Calu3 (cell line): ENCODE measurements around the gene LFNG. TPM values are rescaled to one million over a fixed set of nuclear protein-coding genes. Genes with fewer than 3 reads are reported as not detected.

Experiments used
- BruUV-seq: library from RNA; stranded (reverse); fragments of 400-500 nt; replicated peaks from 2 replicates; lab custom pipeline; 2021; lab: Mats Ljungman, UMichigan
- CTCF ChIA-PET: fragments of 300-600 bp; sonication (Branson Sonifier 250); formaldehyde crosslinking; loops from one replicate; lab custom pipeline; 2022; ENCODE audit warnings: antibody characterized with exemption; lab: Charles Lee
- DNase-seq: peaks from one replicate; pipeline ENCODE4 v3.0.0; 2022
- H3K27ac Mint-ChIP-seq: one replicate; pipeline ENCODE4 v1.8.0; 2022; ENCODE audit warnings: mixed read lengths; ENCODE audit not compliant: unreplicated experiment
- H3K27me3 Mint-ChIP-seq: one replicate; pipeline ENCODE4 v1.8.0; 2022; ENCODE audit warnings: mixed read lengths; ENCODE audit not compliant: unreplicated experiment
- H3K36me3 Mint-ChIP-seq: one replicate; pipeline ENCODE4 v1.8.0; 2022; ENCODE audit warnings: mild to moderate bottlenecking, moderate library complexity, mixed read lengths; ENCODE audit not compliant: insufficient read depth, unreplicated experiment
- H3K4me1 Mint-ChIP-seq: one replicate; pipeline ENCODE4 v1.8.0; 2022; ENCODE audit warnings: mild to moderate bottlenecking, low read depth, mixed read lengths; ENCODE audit not compliant: unreplicated experiment
- H3K4me3 Mint-ChIP-seq: one replicate; pipeline ENCODE4 v1.8.0; 2022; ENCODE audit warnings: mild to moderate bottlenecking, low read depth, moderate library complexity, mixed read lengths; ENCODE audit not compliant: unreplicated experiment
- H3K9me3 Mint-ChIP-seq: one replicate; pipeline ENCODE4 v1.8.0; 2022; ENCODE audit warnings: low read depth, mixed read lengths; ENCODE audit not compliant: unreplicated experiment
- CTCF ChIP-seq: fragments of 200-600 bp; IDR thresholded peaks from one replicate; pipeline ENCODE4 v1.8.0; 2022; ENCODE audit warnings: antibody characterized with exemption; ENCODE audit not compliant: unreplicated experiment
- intact Hi-C: fragments of 100-400 bp; cut with micrococcal nuclease; formaldehyde crosslinking; loops from one replicate; pipeline ENCODE4 v1.10.0; 2022; ENCODE audit not compliant: unreplicated experiment
- total RNA-seq: library from RNA; stranded (reverse); gene quantifications from 2 replicates; pipeline ENCODE4 v1.2.3, GENCODE V29; 2022

The LFNG gene
- total RNA-seq, 1 experiment from 2014 or later: 59.1 TPM

GRCh38 chr7:2497500-2498336 lies 21.9 kb upstream of the LFNG start:
- TF ChIP-seq CTCF: no peak
- no peaks in the 10 kb centered on the region for H3K9me3 Mint-ChIP-seq
- H3K36me3 Mint-ChIP-seq: peaks cover 10% of the 10 kb centered on the region

GRCh38 chr7:2498708-2499107 lies 20.9 kb upstream of the LFNG start:
- CTCF ChIA-PET: interaction anchor here (0.5 to 1.5 kb wide), 6 partner anchors 10 to 1763 kb away, joined by 3 to 4 read pairs (median 3); no protein-coding TSS in a partner anchor
- DNase-seq: no peak
- no peaks in the 10 kb centered on the region for H3K4me1 Mint-ChIP-seq
- TF ChIP-seq CTCF: no peak
- H3K27ac Mint-ChIP-seq: no peak overlapping the region
- BruUV-seq: no TSS peak
- intact Hi-C loops: no loop called here
- no peak overlapping the region for H3K4me3 Mint-ChIP-seq
- H3K9me3 Mint-ChIP-seq: no peaks in the 10 kb centered on the region
- peaks cover 10% of the 10 kb centered on the region for H3K36me3 Mint-ChIP-seq
- H3K27me3 Mint-ChIP-seq: peaks cover 78% of the 10 kb centered on the region

More at GRCh38 chr7:2497500-2498336, 21.9 kb upstream of the LFNG start:
- Mint-ChIP-seq H3K27me3 (peaks cover 88% of the 10 kb centered on the region), H3K4me1 (no peaks in the 10 kb centered on the region), H3K27ac (no peak overlapping the region), H3K4me3 (no peak overlapping the region)
- intact Hi-C loops: no loop called here
- DNase-seq: no peak
- BruUV-seq: no TSS peak
- CTCF ChIA-PET: interaction anchor here (0.5 to 1.5 kb wide), 5 partner anchors 11 to 74 kb away, joined by 3 to 4 read pairs (median 3); no protein-coding TSS in a partner anchor

- Mint-ChIP-seq H3K9me3 (no peaks in the 10 kb centered on the region), H3K27me3 (peaks cover 74% of the 10 kb centered on the region), H3K27ac (no peak overlapping the region), H3K36me3 (peaks cover 10% of the 10 kb centered on the region), H3K4me3 (no peak overlapping the region), H3K4me1 (no peaks in the 10 kb centered on the region)
- intact Hi-C loops: no loop called here
- TF ChIP-seq CTCF: no peak
- CTCF ChIA-PET: interaction anchor here (0.6 to 1.5 kb wide), 4 partner anchors 10 to 1763 kb away, joined by 3 to 4 read pairs (median 4); no protein-coding TSS in a partner anchor
- BruUV-seq: no TSS peak
- DNase-seq: no peak
Measured at GRCh38 chr7:2499181-2499580, 20.4 kb upstream of the LFNG start.

GRCh38 chr7:2499719-2500430 lies 19.7 kb upstream of the LFNG start:
- Mint-ChIP-seq H3K9me3 (no peaks in the 10 kb centered on the region), H3K4me3 (no peak overlapping the region), H3K27ac (no peak overlapping the region), H3K36me3 (peaks cover 10% of the 10 kb centered on the region), H3K27me3 (peaks cover 67% of the 10 kb centered on the region), H3K4me1 (no peaks in the 10 kb centered on the region)
- no peak for DNase-seq
- CTCF ChIA-PET: interaction anchor here (1.2 kb wide), 1 partner anchor 9 kb away, joined by 4 read pairs; no protein-coding TSS in a partner anchor
- TF ChIP-seq CTCF: no peak
- no TSS peak for BruUV-seq
- intact Hi-C loops: no loop called here
